Measurements from ENCODE around the gene ZBTB17.
"Not testable (repeated sequence)": the region's sequence is repeated elsewhere in the genome, so short reads cannot be mapped to it uniquely, and the experiment has no call there.

Gene ZBTB17

DNA sequence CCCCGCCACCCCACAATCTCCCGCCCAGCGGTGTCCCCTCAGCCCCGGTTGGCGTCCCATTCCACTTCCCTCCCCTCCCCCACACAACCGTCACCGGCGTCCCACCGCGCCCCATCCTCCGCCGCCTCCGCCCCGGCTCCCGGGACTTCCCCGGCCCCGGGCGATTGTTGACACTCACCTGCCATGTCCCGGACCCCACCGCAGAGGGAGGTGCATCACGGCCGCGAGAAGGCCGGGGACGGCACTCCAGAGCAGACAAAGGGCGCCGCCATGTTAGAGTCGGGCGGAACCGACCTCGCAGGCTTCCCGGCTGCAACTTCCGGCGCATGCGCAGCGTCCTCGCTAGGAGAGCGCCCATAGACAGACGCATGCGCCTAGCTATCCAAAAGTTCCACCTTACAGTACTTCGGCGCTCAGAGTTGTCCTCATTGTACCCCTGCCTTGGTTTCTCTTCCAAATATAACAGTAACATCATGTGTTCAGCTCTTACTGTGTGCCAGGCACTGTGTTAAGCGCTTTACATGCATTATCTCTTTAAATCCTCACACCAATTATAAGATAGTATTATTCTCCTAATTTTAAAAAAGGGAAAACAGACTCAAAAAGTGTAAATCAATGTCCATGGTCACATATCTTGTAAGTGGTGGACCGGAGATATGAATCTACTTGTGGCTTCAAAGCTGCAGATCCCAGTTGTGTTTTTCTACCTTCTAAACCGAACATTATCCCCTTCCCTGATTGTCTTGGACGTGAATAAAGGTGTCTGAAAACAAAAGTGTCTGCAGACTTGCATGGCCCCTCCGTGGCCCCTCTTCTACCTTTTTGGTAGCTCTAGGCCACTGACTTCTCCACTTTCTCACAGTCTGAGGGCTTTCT, at the start of gene ZBTB17:
ZBTB17 (minus strand) TSS at position 297 of the 876 bp plus-strand sequence. CDS start 27,606 bp downstream, outside the sequence.
- TF ChIP-seq, protein P1, sequence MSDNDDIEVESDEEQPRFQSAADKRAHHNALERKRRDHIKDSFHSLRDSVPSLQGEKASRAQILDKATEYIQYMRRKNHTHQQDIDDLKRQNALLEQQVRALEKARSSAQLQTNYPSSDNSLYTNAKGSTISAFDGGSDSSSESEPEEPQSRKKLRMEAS (IDR thresholded peaks at IDR 0.05; ENCODE audit: low read depth, low read length): peak; percentile 74
- TF ChIP-seq MYC (IDR thresholded peaks at IDR 0.05; ENCODE audit: low read depth, low read length) (peak; percentile 55; the same call in 1 of the 2 replicates), POLR2A (IDR thresholded peaks at IDR 0.05; ENCODE audit: extremely low read depth, insufficient read length) (peak; percentile 66)
- TF ChIP-seq, protein P2, sequence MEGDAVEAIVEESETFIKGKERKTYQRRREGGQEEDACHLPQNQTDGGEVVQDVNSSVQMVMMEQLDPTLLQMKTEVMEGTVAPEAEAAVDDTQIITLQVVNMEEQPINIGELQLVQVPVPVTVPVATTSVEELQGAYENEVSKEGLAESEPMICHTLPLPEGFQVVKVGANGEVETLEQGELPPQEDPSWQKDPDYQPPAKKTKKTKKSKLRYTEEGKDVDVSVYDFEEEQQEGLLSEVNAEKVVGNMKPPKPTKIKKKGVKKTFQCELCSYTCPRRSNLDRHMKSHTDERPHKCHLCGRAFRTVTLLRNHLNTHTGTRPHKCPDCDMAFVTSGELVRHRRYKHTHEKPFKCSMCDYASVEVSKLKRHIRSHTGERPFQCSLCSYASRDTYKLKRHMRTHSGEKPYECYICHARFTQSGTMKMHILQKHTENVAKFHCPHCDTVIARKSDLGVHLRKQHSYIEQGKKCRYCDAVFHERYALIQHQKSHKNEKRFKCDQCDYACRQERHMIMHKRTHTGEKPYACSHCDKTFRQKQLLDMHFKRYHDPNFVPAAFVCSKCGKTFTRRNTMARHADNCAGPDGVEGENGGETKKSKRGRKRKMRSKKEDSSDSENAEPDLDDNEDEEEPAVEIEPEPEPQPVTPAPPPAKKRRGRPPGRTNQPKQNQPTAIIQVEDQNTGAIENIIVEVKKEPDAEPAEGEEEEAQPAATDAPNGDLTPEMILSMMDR (IDR thresholded peaks at IDR 0.05; ENCODE audit: low read depth, low read length): no peak

DNA sequence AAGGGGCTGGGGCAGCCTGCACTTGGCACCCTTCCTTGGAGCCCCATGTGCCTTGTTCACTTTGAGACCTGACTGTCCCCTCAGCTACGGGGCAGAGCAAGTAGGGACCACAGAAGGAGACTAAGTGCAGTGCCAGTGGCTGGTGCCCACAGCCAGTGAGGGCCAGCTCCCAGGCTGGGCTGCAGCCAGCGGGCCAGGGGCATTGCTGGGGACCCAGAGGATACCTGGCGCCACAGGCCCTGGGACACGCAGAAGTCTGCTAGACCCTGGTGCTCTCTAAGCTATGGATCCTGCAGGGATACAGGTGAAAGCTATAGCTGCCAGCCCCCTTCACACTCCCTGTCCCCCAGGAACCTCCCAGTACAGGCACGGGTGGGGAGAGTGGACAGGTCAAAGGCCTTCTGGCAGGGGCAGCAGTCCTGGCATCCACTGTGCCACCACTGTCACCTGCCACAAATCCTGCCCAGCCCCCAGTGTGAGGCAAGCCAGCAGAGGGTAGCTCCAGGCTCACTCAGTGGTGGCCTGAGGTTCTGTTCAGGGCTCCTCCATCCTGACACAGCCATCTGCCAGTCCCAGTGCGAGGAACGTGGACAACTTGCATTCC, 47.3 kb upstream of the ZBTB17 start:
- no peak for DNase-seq (ENCODE audit: low read depth)
- TF ChIP-seq, protein P2 (IDR thresholded peaks at IDR 0.05; ENCODE audit: low read depth, low read length): no peak
- no peak for TF ChIP-seq POLR2A (IDR thresholded peaks at IDR 0.05; ENCODE audit: extremely low read depth, insufficient read length)
- TF ChIP-seq, protein P1 (IDR thresholded peaks at IDR 0.05; ENCODE audit: low read depth, low read length): no peak
- TF ChIP-seq MYC (IDR thresholded peaks at IDR 0.05; ENCODE audit: low read depth, low read length): no peak
- H3K4me3 ChIP-seq (ENCODE audit: low read depth, low read length): no peak overlapping the region

More for the DNA sequence above, at the start of gene ZBTB17:
- peak; percentile 93 for DNase-seq (ENCODE audit: low read depth)
- H3K4me3 ChIP-seq (ENCODE audit: low read depth, low read length): peak within 1 kb of the TSS; percentile 77

DNA sequence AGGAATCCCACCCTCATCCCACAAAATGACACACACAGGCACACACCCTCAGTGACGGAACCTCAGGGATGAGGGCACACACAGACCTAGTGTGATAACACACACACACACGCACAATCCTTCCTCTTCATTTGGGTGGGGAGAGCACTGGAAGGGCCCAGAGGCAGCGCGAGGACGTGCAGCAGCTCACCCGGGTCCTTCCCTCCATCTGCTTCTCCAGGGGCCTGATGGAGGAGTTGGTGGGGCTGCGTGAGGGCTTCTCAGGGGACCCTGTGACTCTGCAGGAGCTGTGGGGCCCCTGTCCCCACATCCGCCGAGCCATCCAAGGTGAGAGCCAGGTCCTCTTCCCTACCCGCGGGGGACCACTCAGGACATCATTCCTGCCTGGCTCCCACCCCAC, 46.5 kb upstream of the ZBTB17 start:
- no peak for DNase-seq (ENCODE audit: low read depth)
- H3K4me3 ChIP-seq (ENCODE audit: low read depth, low read length): no peak overlapping the region
- TF ChIP-seq POLR2A (IDR thresholded peaks at IDR 0.05; ENCODE audit: extremely low read depth, insufficient read length) (no peak), MYC (IDR thresholded peaks at IDR 0.05; ENCODE audit: low read depth, low read length) (no peak)
- TF ChIP-seq, protein P1 (IDR thresholded peaks at IDR 0.05; ENCODE audit: low read depth, low read length): no peak
- TF ChIP-seq, protein P2 (IDR thresholded peaks at IDR 0.05; ENCODE audit: low read depth, low read length): no peak

DNA sequence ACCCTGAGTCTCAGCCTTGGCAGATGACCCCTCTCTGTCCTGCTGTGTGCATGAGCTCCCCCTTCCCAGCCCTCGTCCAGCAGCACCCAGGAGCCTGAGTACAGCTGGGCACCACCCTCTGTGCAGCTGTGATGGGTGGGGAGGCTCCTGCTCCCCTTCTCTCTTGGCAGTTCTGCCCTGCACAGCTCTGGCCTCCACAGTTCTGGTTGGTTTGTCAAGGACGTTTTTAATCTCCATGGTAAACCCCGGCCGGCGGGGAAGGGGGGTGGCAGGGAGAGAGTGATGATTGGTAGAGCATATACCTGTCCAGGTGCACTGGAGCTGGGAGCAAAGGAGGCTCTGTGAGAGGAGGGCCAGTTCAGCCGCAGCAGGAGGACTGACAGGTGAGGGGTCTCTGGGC, 45.8 kb upstream of the ZBTB17 start, which contains the start of gene CLCNKA:
CLCNKA (plus strand) TSS at position 356 of the 400 bp plus-strand sequence. CDS start 584 bp downstream, outside the sequence.
- no peak for DNase-seq (ENCODE audit: low read depth)
- TF ChIP-seq MYC (IDR thresholded peaks at IDR 0.05; ENCODE audit: low read depth, low read length) (no peak), POLR2A (IDR thresholded peaks at IDR 0.05; ENCODE audit: extremely low read depth, insufficient read length) (no peak)
- TF ChIP-seq, protein P2 (IDR thresholded peaks at IDR 0.05; ENCODE audit: low read depth, low read length): no peak
- TF ChIP-seq, protein P1 (IDR thresholded peaks at IDR 0.05; ENCODE audit: low read depth, low read length): no peak
- no peak within 1 kb of the TSS for H3K4me3 ChIP-seq (ENCODE audit: low read depth, low read length)

DNA sequence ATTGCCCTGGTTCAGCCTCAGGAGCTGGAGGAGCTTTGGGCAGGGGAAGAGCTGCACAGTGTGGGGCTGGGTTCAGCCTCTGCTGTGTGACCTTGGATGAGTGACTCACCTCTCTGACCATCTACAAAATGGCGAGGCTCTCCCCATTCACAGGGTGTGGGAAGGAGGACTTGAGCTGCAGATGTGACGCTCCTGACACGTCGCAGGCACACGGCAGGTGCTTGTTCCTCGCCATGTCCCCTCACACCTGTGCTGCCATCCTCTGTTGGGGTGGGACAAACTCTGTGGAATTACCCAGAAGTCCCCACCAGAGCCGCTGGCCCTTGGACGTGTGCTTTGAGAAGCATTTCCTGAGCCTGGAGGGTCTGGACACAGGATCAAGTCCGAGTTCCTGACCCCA, 45.0 kb upstream of the ZBTB17 start:
- not testable (repeated sequence) for H3K4me3 ChIP-seq (ENCODE audit: low read depth, low read length); DNase-seq (ENCODE audit: low read depth)

DNA sequence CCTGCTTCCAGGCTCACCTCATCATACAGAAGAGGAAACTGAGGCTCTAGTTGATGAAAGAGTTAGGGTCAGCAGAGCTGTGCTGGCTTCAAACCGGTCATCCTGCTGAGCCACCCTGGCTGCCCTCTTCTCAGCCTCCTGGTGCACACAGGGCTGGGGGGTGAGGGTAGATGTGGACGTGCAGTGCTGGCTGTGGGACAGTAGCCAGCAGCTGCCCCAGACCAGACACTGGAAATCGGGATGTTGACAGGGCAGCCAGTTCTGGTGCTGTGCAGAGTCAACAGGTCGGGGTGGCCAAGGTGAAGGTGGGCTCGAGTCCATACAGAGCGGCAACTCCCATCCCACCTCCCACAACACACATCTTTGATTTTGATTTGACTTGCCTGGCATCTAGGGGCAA, 44.4 kb upstream of the ZBTB17 start:
- no peak overlapping the region for H3K4me3 ChIP-seq (ENCODE audit: low read depth, low read length)
- no peak for DNase-seq (ENCODE audit: low read depth)
- TF ChIP-seq, protein P2 (IDR thresholded peaks at IDR 0.05; ENCODE audit: low read depth, low read length): no peak
- TF ChIP-seq POLR2A (IDR thresholded peaks at IDR 0.05; ENCODE audit: extremely low read depth, insufficient read length) (no peak), MYC (IDR thresholded peaks at IDR 0.05; ENCODE audit: low read depth, low read length) (no peak)
- TF ChIP-seq, protein P1 (IDR thresholded peaks at IDR 0.05; ENCODE audit: low read depth, low read length): no peak
